Vagina (tissue), 2 donors: ENCODE measurements around the gene NASP.

Experiments used
- POLR2A ChIP-seq, 2 donors: fragments of 450-650 bp; IDR thresholded peaks; one replicate each; pipeline ENCODE4 v1.6.1; 2017; ENCODE audit warnings: antibody characterized with exemption in 2 of 2, mild to moderate bottlenecking in 2 of 2, moderate library complexity in 2 of 2
- POLR2AphosphoS5 ChIP-seq, 2 donors: sonication (generic); formaldehyde crosslinking; IDR thresholded peaks; one replicate each; pipeline ENCODE4 v1.9.0; 2017; ENCODE audit warnings: antibody characterized with exemption in 2 of 2, mild to moderate bottlenecking in 2 of 2, low read depth in 1 of 2; ENCODE audit not compliant: insufficient read depth in 1 of 2
- TF ChIP-seq, protein P1 (sequence below), 3 experiments: fragments of 450-650 bp in 2 of 3; fragments of 200-600 bp in 1 of 3; sonication (generic) in 1 of 3; IDR thresholded peaks; one replicate each; pipeline ENCODE4 v1.5.1; 2017 to 2019; ENCODE audit warnings: antibody characterized with exemption in 3 of 3, mild to moderate bottlenecking in 2 of 3, moderate library complexity in 2 of 3

DNA sequence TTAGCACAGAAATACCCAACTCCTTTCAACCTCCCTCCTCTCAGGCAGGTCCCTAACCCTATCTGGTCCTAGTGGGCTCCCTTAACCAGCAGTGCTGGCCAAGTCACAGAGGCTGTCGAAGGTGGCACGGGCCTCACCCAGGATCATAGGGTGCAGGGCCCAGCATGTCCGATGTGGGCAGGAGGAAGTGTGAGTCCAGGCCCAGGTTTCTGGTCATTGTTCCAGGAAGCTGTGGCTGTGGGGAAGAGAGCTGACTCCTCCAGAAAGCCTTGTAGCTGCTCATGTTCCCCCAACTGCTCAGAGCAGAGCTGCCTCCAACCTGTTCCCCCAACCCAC lies 37.6 kb downstream of the NASP start:
- TF ChIP-seq, protein P1, sequence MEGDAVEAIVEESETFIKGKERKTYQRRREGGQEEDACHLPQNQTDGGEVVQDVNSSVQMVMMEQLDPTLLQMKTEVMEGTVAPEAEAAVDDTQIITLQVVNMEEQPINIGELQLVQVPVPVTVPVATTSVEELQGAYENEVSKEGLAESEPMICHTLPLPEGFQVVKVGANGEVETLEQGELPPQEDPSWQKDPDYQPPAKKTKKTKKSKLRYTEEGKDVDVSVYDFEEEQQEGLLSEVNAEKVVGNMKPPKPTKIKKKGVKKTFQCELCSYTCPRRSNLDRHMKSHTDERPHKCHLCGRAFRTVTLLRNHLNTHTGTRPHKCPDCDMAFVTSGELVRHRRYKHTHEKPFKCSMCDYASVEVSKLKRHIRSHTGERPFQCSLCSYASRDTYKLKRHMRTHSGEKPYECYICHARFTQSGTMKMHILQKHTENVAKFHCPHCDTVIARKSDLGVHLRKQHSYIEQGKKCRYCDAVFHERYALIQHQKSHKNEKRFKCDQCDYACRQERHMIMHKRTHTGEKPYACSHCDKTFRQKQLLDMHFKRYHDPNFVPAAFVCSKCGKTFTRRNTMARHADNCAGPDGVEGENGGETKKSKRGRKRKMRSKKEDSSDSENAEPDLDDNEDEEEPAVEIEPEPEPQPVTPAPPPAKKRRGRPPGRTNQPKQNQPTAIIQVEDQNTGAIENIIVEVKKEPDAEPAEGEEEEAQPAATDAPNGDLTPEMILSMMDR (IDR thresholded peaks at IDR 0.05), result no peak
- no peak for TF ChIP-seq POLR2A (IDR thresholded peaks at IDR 0.05)
- TF ChIP-seq POLR2AphosphoS5 (IDR thresholded peaks at IDR 0.05; ENCODE audit: insufficient read depth in 1 of 2, low read depth in 1 of 2), result no peak
